ENCODE measurements around the gene OR8B8. TPM values are rescaled to one million over a fixed set of nuclear protein-coding genes. Genes with fewer than 3 reads are reported as not detected.

The OR8B8 gene
- total and polyA plus RNA-seq, 8 donors, result not detected

DNA sequence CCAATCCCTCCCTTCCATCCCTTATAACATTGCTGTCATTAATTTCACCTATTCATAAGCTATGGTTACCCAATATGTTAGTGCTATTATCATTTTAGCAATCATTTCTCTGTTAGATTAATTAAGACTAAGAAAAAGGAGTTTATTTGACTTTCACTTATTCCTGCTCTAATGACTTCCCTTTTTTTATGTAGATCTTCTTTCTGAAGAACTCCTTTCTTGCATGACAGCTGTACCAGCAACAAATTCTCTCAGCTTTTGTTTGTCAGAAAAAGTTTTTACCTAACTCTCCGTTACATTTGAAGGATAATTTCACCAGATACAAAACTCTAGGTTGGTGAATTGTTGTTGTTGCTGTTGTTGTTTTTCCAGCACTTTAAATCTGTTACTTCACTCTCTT, 28.6 kb upstream of the OR8B8 start:
- H3K27me3 ChIP-seq, result no peaks in the 10 kb centered on the region
- H3K36me3 ChIP-seq, result no peaks in the 10 kb centered on the region
- no peaks in the 10 kb centered on the region for H3K9me3 ChIP-seq
- TF ChIP-seq, protein P1, sequence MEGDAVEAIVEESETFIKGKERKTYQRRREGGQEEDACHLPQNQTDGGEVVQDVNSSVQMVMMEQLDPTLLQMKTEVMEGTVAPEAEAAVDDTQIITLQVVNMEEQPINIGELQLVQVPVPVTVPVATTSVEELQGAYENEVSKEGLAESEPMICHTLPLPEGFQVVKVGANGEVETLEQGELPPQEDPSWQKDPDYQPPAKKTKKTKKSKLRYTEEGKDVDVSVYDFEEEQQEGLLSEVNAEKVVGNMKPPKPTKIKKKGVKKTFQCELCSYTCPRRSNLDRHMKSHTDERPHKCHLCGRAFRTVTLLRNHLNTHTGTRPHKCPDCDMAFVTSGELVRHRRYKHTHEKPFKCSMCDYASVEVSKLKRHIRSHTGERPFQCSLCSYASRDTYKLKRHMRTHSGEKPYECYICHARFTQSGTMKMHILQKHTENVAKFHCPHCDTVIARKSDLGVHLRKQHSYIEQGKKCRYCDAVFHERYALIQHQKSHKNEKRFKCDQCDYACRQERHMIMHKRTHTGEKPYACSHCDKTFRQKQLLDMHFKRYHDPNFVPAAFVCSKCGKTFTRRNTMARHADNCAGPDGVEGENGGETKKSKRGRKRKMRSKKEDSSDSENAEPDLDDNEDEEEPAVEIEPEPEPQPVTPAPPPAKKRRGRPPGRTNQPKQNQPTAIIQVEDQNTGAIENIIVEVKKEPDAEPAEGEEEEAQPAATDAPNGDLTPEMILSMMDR (IDR thresholded peaks at IDR 0.05), result no peak
- no peak for TF ChIP-seq EP300 (IDR thresholded peaks at IDR 0.05)
- no peak for TF ChIP-seq POLR2AphosphoS5 (IDR thresholded peaks at IDR 0.05)
- no peak for TF ChIP-seq POLR2A (IDR thresholded peaks at IDR 0.05)
- intact Hi-C loops (cut with DNase I; ENCODE audit: low total_unique reads), result no loop called here
- no peak overlapping the region for H3K27ac ChIP-seq
- no peak overlapping the region for H3K4me3 ChIP-seq
- H3K4me1 ChIP-seq, result no peaks in the 10 kb centered on the region
- no peak for DNase-seq
- 33 to 73% (median 61%) methylated on average over 1 of the region's 1 CpG for WGBS, 5 donors

DNA sequence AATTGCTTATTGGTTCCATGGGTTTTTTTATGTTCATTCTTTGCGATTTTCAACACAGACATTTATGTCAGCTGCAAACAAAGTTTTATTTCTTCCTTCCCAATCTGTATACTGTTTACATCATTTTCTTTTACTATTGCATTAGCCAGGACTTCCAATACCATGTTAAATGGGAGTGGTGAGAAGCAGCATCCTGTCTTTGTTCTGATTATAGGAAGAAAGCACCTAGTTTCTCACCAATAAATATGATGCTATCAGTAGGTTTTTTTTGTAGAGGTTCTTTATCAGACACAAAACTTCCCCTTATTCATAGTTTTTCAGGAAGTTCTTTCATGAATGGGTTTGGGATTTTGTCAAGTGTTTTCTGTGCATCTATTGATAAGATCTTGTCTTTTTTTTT, 28.0 kb upstream of the OR8B8 start:
- Histone ChIP-seq H3K4me3 (no peak overlapping the region), H3K9me3 (no peaks in the 10 kb centered on the region), H3K36me3 (no peaks in the 10 kb centered on the region), H3K27me3 (no peaks in the 10 kb centered on the region), H3K27ac (no peak overlapping the region), H3K4me1 (no peaks in the 10 kb centered on the region)
- intact Hi-C loops (cut with DNase I; ENCODE audit: low total_unique reads), result no loop called here
- WGBS, 5 donors, result 55 to 75% (median 70%) methylated on average over 1 of the region's 1 CpG
- no peak for DNase-seq
- TF ChIP-seq POLR2A (IDR thresholded peaks at IDR 0.05) (no peak), EP300 (IDR thresholded peaks at IDR 0.05) (no peak), POLR2AphosphoS5 (IDR thresholded peaks at IDR 0.05) (no peak)
- TF ChIP-seq, protein P1 (IDR thresholded peaks at IDR 0.05), result no peak

DNA sequence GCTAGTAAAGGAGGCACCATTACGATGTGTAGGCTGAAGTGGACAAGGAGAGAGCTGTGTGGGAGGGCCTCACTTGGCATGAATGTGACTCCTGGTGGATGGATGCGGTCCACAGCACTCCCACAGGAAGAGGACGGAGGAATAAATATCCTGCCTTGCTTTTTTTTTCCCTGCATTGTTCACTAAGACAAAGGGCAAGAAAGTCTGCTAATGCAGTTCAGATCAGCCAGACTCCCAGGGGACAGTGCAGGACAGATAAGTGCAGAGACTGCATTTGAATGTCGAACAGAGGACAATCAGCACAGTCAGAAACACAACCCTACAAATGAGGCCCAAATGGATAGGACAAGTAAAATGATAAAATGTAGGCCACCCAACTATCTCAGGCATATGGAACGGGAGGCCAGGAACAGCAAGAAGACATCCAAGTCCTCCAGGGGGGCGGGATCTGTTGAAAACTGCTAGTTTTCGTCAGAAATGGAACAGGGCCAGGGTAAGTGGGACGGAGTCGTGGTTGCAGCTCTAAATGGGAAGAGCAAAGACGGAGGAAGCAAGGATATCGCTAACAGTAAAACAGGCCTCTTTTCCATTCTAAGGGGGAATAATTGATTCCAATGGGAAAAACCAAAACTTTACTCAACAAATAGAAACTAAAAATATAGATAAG, 25.2 kb upstream of the OR8B8 start:
- no peaks in the 10 kb centered on the region for H3K36me3 ChIP-seq
- no peaks in the 10 kb centered on the region for H3K9me3 ChIP-seq
- H3K4me3 ChIP-seq, result no peak overlapping the region
- no peaks in the 10 kb centered on the region for H3K27me3 ChIP-seq
- WGBS, 5 donors, result 67 to 75% (median 70%) methylated on average over 11 of the region's 11 CpGs
- H3K4me1 ChIP-seq, result no peaks in the 10 kb centered on the region
- DNase-seq, result peak in 1 of 2 donors; percentile 43
- intact Hi-C loops (cut with DNase I; ENCODE audit: low total_unique reads), result no loop called here
- TF ChIP-seq POLR2AphosphoS5 (IDR thresholded peaks at IDR 0.05), result no peak
- no peak for TF ChIP-seq EP300 (IDR thresholded peaks at IDR 0.05)
- TF ChIP-seq POLR2A (IDR thresholded peaks at IDR 0.05), result no peak
- TF ChIP-seq, protein P1 (IDR thresholded peaks at IDR 0.05), result no peak
- H3K27ac ChIP-seq, result no peak overlapping the region

DNA sequence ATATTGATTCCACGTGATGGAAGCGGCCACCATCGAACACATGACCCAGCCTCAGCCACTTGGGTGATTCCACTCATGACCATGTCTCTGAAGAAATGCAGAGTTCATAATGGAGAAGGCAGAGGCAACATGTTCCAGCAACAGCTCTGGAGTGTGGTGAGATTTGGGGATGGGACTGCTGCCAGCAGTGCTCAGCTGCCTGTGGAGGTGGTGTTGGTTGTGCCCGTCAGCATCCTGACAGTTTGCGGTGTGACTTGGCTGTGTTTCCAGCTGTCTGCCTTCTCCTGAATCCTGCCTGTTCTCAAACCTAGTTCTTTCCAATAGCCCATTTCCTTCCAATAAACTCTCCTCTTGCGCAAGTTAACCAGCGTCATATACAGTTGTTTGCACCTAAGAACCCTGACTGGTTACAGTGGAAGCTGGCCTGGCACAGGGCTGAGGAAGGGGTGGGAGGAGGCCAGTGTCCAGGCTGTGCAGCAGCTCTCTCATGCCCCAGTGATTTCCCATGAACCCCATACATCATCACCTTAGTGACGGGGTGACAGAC, 22.0 kb upstream of the OR8B8 start:
- DNase-seq, result no peak
- Histone ChIP-seq H3K27ac (no peak overlapping the region), H3K9me3 (no peaks in the 10 kb centered on the region), H3K4me1 (no peaks in the 10 kb centered on the region), H3K36me3 (no peaks in the 10 kb centered on the region), H3K4me3 (no peak overlapping the region), H3K27me3 (no peaks in the 10 kb centered on the region)
- 74 to 83% (median 79%) methylated on average over 8 of the region's 8 CpGs for WGBS, 5 donors
- TF ChIP-seq POLR2A (IDR thresholded peaks at IDR 0.05) (no peak), POLR2AphosphoS5 (IDR thresholded peaks at IDR 0.05) (no peak), EP300 (IDR thresholded peaks at IDR 0.05) (no peak)
- TF ChIP-seq, protein P1 (IDR thresholded peaks at IDR 0.05), result no peak
- intact Hi-C loops (cut with DNase I; ENCODE audit: low total_unique reads), result no loop called here

Data from stomach (tissue), 9 donors.